Right cardiac atrium (tissue), 5 donors: Measurements from ENCODE around the gene ENOX2. TPM values are rescaled to one million over a fixed set of nuclear protein-coding genes. Genes with fewer than 3 reads are reported as not detected.

Experiments
- ATAC-seq, 2 donors: fragments of 200-7000 bp; cut with Tn5 transposase; one replicate each; pipeline versions ENCODE4 v1.8.0 to v1.9.1; 2020; ENCODE audit warnings: moderate library complexity in 2 of 2, mild to moderate bottlenecking in 1 of 2
- DNase-seq, 3 donors: peaks; one replicate each; pipeline ENCODE4 v3.0.0-alpha.2; 2020
- H3K27ac ChIP-seq: one replicate; pipeline ENCODE4 v1.5.1; 2013; ENCODE audit warnings: mild to moderate bottlenecking, low read length, control low read depth, moderate library complexity
- H3K27me3 ChIP-seq: one replicate; pipeline ENCODE4 v1.6.1; 2013; ENCODE audit not compliant: control insufficient read depth, insufficient read depth
- H3K4me1 ChIP-seq: one replicate; pipeline ENCODE4 v1.6.1; 2013; ENCODE audit warnings: low read length; ENCODE audit not compliant: control insufficient read depth, insufficient read depth
- H3K4me3 ChIP-seq: one replicate; pipeline ENCODE4 v1.5.1; 2013; ENCODE audit warnings: low read length, control low read depth
- H3K9me3 ChIP-seq: one replicate; pipeline ENCODE4 v1.6.1; 2013; ENCODE audit warnings: low read length; ENCODE audit not compliant: control insufficient read depth
- WGBS: extraction: QIAGEN DNeasy Blood & Tissue Kit; methylation state at CpG from one replicate; pipeline ENCODE4 v1.1.7; 2013; 5-methylcytosine and 5-hydroxymethylcytosine counted together
- intact Hi-C, 4 donors: fragments of 100-400 bp; cut with DNase I; formaldehyde crosslinking; loops; one replicate each; pipeline versions ENCODE4 v1.11.0 to v1.14.0; 2022 to 2023
- polyA plus RNA-seq: library from polyadenylated mRNA; stranded (reverse); fragments of 200-250 nt; gene quantifications from one replicate; pipeline ENCODE4 v1.2.3, GENCODE V29; 2013
- total RNA-seq, 4 donors: library from RNA; stranded (reverse); fragmentation: NEBNext Ultra II Directional; extraction: Animal tissue kit (Norgen Biotek cat#: 25700); gene quantifications; one replicate each; pipeline ENCODE4 v1.2.1, GENCODE V29; 2021
- donor health status: healthy with polysubstance abuse.
- donor health status: DM: no; HTN: yes; CAD: no.
- donor health status: DM: no; HTN: no; CAD: no.
- donor health status: DM: no; HTN: yes; CAD: no; lungs with severe emphysema.
- donor health status: DM: yes; HTN: yes; CAD: no.

The ENOX2 gene
- total and polyA plus RNA-seq, 5 donors: 6.2 to 20.1 (median 17.7) TPM

DNA sequence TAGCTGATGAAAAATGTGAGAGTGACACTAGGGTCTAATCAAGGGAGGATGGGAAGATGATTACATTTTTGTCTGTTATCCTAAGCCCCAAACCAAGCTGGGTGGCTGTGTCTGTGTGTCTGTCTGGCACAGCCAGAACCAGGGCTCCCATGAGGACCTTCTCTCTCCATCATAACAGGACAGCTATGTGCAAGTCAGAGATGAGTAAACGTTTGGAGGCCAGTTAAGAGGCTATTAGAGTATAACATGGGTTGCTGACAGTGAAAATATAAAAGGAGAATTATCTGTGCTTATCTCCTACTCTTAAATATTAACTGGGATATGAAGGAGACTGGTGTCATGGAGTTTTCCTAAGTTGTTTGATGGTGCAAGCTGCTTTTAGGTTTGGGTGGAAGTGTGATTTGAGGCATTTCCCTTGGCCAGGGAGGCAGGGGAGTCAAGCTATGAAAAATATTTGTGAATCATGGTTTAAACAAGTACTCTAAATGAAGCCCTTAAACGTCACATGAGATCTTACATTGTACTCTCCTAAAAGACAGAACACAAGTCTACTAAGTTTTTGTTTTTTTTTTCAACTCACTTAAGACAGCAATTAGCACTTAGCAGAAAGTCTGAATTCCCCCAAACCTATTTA is 156.2 kb downstream of the ENOX2 start:
- no peak for ATAC-seq
- intact Hi-C loops: no loop called here
- H3K9me3 ChIP-seq: no peaks in the 10 kb centered on the region
- 44% methylated on average over 2 of the region's 2 CpGs for WGBS
- DNase-seq: no peak
- H3K27ac ChIP-seq: no peak overlapping the region
- no peaks in the 10 kb centered on the region for H3K27me3 ChIP-seq
- H3K4me1 ChIP-seq: no peaks in the 10 kb centered on the region
- no peak overlapping the region for H3K4me3 ChIP-seq

DNA sequence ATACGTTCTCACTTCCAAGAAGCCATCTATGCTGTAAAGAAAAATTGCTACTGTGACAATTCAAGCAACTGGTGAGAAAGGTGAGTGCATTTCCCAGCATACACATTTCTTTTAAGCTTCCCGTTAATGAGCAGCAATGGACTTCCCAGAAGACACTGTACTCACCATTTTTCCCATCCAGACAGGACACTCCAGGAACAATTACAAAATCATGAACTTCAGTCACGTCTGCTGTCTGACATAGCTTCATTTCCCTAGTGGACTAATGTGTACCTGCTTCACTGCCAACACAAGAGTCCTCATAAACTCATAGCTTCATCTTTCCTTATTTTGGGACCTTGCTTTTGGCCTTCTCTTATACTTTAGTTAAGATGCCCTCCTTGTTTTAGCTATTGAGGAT is 156.9 kb downstream of the ENOX2 start:
- Histone ChIP-seq H3K27me3 (no peaks in the 10 kb centered on the region), H3K27ac (no peak overlapping the region), H3K4me1 (no peaks in the 10 kb centered on the region), H3K4me3 (no peak overlapping the region), H3K9me3 (no peaks in the 10 kb centered on the region)
- ATAC-seq (no peak), DNase-seq (no peak)
- 80% methylated on average over 3 of the region's 3 CpGs for WGBS
- intact Hi-C loops: no loop called here

DNA sequence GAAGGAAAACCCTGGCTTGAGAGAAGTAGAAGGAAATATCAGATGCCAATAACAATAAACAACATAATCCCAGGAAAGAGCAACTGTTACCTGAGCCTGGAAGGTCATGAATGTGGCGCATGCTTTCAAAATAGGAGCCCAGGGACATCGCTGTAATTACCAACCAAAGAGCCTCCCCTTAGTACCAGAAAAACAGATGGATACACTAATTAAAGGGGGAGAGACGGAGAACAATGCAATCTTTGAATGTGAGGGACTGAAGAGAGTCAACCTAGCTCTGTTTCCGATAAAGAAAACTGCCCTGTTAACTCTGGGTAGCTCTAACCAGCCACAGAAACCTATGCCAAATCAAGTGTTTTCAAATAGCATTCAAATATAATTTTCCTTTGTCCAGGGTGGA is 161.4 kb downstream of the ENOX2 start:
- Histone ChIP-seq H3K27ac (no peak overlapping the region), H3K4me3 (no peak overlapping the region), H3K27me3 (no peaks in the 10 kb centered on the region), H3K4me1 (no peaks in the 10 kb centered on the region), H3K9me3 (no peaks in the 10 kb centered on the region)
- 52% methylated on average over 4 of the region's 4 CpGs for WGBS
- no peak for ATAC-seq
- intact Hi-C loops: no loop called here
- DNase-seq: no peak

DNA sequence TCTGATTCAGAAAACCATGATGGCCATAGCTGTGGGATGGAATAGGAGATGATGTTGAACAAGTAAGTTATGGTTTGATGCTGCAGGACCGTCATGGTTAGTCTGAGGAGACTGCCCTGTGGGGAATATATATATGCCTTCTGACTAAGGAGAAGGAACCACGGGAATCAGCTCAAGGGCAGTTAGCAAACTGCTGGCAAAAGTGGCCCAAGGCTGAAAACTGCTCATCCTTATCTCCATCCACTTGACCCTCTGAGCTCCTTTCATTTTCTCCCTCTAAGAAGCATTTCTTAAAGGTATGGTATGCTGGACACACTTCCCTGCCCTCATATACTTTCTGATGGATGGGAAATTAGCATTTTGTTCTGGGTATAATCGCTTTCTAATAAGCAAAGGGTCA is 161.9 kb downstream of the ENOX2 start:
- H3K4me1 ChIP-seq: no peaks in the 10 kb centered on the region
- 69% methylated on average over 3 of the region's 3 CpGs for WGBS
- no peak overlapping the region for H3K27ac ChIP-seq
- intact Hi-C loops: no loop called here
- no peak for DNase-seq
- no peak overlapping the region for H3K4me3 ChIP-seq
- H3K9me3 ChIP-seq: no peaks in the 10 kb centered on the region
- H3K27me3 ChIP-seq: no peaks in the 10 kb centered on the region
- no peak for ATAC-seq

DNA sequence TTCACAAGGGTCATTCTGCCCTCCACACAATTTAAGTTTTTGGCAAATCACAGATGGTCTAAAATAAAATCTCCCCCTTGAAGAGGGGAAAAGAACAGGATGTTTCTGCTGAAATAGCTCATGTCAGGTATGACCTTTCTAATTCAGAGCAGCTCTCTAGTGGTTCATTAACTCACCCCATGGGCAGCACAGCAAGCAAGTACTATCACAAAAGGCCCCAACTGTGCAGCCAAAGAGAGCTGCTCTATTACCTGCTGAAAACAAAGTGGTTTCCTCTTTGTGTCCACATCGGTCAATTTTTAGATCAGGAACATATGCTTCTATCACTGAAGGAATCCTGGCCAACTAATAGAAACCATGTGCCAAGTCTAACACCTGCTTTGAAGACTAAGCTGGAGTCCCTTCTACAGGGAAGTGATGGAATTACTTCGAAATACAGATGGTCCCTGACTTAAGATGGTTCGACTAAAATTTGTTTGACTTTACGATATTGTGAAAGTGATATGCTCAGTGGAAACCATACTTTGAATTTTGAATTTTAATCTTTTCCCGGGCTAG is 164.3 kb downstream of the ENOX2 start:
- 77% methylated on average over 5 of the region's 5 CpGs for WGBS
- intact Hi-C loops: no loop called here
- Histone ChIP-seq H3K27me3 (no peaks in the 10 kb centered on the region), H3K4me1 (no peaks in the 10 kb centered on the region), H3K9me3 (no peaks in the 10 kb centered on the region), H3K27ac (no peak overlapping the region), H3K4me3 (no peak overlapping the region)
- no peak for DNase-seq
- no peak for ATAC-seq

DNA sequence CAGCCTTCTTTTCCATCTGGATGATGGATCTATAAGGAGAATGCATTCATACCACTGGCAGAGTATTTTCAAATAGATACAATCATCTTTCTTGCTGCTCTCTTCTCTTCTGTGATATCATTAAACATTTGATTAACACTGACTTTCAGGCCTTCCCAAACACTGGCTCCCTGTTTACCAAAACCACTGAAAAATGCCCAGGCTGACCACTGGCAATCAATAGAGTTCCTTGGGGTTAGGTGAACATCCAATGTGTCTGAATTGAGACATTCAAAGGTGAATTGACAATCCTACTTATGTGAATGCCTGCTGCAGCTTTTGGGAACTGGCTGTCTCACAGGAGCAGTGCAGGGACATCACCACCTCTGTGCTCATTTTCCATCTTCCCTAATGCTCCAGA is 168.3 kb downstream of the ENOX2 start:
- H3K27ac ChIP-seq: no peak overlapping the region
- H3K4me3 ChIP-seq: no peak overlapping the region
- no peaks in the 10 kb centered on the region for H3K9me3 ChIP-seq
- DNase-seq: no peak
- intact Hi-C loops: no loop called here
- ATAC-seq: no peak
- H3K27me3 ChIP-seq: no peaks in the 10 kb centered on the region
- H3K4me1 ChIP-seq: no peaks in the 10 kb centered on the region

DNA sequence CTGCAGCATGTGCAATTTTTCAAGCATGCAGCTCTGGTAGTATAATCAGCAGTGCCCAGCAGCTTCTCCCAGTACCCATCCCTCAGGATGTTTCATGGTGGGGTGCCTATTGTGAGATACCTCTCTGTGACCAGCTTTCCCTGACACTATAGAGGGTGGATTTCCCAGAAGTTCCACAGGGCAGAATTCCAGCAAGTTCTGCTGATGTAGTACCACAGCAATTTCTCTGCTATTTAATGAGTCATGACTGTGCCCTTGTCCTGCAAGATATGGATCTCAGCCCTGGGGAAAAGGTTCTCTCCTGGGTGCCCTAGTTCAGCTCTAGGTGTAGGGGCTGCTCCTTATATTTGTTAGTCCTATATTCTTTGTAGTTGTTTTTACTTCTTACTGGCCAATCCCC is 174.8 kb downstream of the ENOX2 start:
- DNase-seq (no peak), ATAC-seq (no peak)
- Histone ChIP-seq H3K9me3 (no peaks in the 10 kb centered on the region), H3K27me3 (no peaks in the 10 kb centered on the region), H3K4me3 (no peak overlapping the region), H3K27ac (no peak overlapping the region), H3K4me1 (no peaks in the 10 kb centered on the region)
- intact Hi-C loops: no loop called here

DNA sequence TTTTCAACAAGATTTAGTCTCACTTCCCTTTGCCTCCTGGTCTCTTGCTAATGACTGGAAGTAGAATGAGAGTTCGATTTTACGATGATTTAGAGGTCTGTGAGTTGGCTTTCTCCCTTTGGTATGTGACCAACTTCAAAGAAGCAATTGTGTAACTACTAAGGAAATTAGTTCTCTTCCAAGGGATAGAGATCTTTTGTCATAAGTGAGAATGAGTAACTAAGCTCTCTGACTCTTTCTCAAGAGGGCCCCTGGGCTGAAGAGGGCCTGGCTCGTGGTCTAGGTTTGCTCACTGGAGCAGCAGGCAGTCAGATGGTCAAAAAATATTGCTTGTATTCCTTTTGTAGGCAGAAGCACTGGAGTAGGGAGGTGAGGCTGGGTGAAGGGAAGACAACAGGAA is 176.3 kb downstream of the ENOX2 start:
- H3K9me3 ChIP-seq: no peaks in the 10 kb centered on the region
- H3K4me1 ChIP-seq: no peaks in the 10 kb centered on the region
- intact Hi-C loops: no loop called here
- no peak overlapping the region for H3K4me3 ChIP-seq
- no peak overlapping the region for H3K27ac ChIP-seq
- DNase-seq (peak in 2 of 3 donors; percentile 32 to 38), ATAC-seq (no peak)
- H3K27me3 ChIP-seq: no peaks in the 10 kb centered on the region
- WGBS: 73% methylated on average over 3 of the region's 3 CpGs

DNA sequence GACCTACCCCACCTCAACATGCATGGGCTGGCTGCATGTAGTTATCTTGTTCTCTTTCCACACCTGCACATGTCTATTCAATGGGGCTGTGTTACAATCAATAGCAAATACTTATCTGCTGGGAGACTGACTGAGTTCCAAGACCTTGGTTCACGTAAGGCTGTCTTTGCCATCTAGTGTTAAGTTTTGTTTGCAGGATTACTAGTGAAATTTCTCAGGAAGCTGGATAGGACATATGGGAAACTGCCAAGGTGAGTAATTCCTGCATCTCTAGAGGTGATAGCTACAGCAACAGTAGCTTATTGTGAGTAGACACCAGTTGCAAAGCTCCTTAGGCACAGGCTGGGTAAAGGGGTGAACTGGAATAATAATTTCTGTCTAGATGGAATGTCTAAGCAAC is 177.5 kb downstream of the ENOX2 start:
- no peak overlapping the region for H3K27ac ChIP-seq
- ATAC-seq: no peak
- 92% methylated on average over 1 of the region's 1 CpG for WGBS

DNA sequence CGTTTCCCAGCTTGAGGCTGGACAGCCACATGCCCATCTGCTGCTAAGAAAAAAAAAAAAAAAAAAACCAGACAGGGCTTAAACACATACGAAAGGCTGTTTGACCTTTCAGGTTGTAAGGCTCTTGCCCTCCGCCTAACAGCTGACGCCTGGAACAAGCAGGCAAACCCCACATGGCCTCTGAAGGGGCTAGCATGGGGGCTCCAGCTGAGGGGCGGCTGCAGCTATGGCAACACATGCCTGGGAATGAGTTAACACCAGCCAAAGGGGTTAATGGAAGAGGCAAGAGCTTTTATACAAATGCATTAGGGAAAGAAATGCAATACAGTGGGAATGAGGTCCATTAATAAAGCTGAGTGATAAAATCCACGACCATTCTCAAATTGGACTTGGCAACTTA is 183.6 kb downstream of the ENOX2 start:
- DNase-seq (no peak), ATAC-seq (no peak)
- intact Hi-C loops: no loop called here
- Histone ChIP-seq H3K27me3 (no peaks in the 10 kb centered on the region), H3K4me3 (no peak overlapping the region), H3K27ac (no peak overlapping the region), H3K9me3 (no peaks in the 10 kb centered on the region), H3K4me1 (no peaks in the 10 kb centered on the region)
- 80% methylated on average over 6 of the region's 6 CpGs for WGBS

More for the DNA sequence above, 177.5 kb downstream of the ENOX2 start:
- H3K4me3 ChIP-seq: no peak overlapping the region
- no peaks in the 10 kb centered on the region for H3K9me3 ChIP-seq
- intact Hi-C loops: no loop called here
- no peaks in the 10 kb centered on the region for H3K27me3 ChIP-seq
- no peak for DNase-seq
- no peaks in the 10 kb centered on the region for H3K4me1 ChIP-seq

DNA sequence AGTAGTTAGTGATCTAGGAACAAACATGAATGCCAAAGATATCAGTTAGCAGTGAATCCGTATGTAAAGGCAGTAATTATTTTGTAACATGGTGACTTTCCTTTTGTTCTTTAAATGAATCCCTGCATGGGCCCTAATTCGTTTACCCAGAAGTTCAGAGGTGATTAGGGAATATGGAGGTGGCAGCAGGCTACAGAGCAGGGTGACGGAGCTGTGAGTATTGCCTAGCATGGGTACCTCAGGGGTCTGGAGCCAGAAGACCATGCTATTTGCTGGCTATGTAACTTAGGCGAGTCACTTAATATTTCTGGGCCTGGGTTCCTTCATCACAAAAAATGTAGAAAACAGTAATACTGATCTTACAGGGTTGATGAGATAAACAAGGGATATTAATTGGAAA is 184.9 kb downstream of the ENOX2 start:
- Histone ChIP-seq H3K27me3 (no peaks in the 10 kb centered on the region), H3K4me3 (no peak overlapping the region), H3K9me3 (no peaks in the 10 kb centered on the region), H3K27ac (no peak overlapping the region), H3K4me1 (no peaks in the 10 kb centered on the region)
- no peak for DNase-seq
- ATAC-seq: no peak
- intact Hi-C loops: no loop called here
- 84% methylated on average over 4 of the region's 4 CpGs for WGBS
